ENCODE measurements around the gene COASY. TPM values are rescaled to one million over a fixed set of nuclear protein-coding genes. Genes with fewer than 3 reads are reported as not detected.

COASY gene
- total RNA-seq, 1 experiment from 2014 or later = 71.5 TPM

GRCh38 chr17:42513686-42514085, 48.3 kb upstream of the COASY start:
- Histone ChIP-seq H3K36me3 (ENCODE audit: insufficient read depth, low read length, poor library complexity, severe bottlenecking) (no peaks in the 10 kb centered on the region), H3K9me3 (ENCODE audit: low read depth, low read length, poor library complexity, severe bottlenecking) (no peaks in the 10 kb centered on the region), H3K4me3 (ENCODE audit: low read depth, low read length, poor library complexity, severe bottlenecking) (no peak overlapping the region), H3K4me1 (ENCODE audit: insufficient read depth, low read length, poor library complexity, severe bottlenecking) (peaks cover 12% of the 10 kb centered on the region), H3K27ac (ENCODE audit: low read depth, low read length, poor library complexity, severe bottlenecking) (no peak overlapping the region), H3K27me3 (replicated peaks; ENCODE audit: insufficient read depth, low read depth, low read length, poor library complexity) (no peaks in the 10 kb centered on the region)
- DNase-seq (ENCODE audit: low spot score) = no peak
- POLR2A ChIA-PET (ENCODE audit: low non-redundant PET) = no interaction called here
- TF ChIP-seq EZH2 (IDR thresholded peaks at IDR 0.05; ENCODE audit: borderline replicate concordance, low read depth, low read length, poor library complexity, severe bottlenecking) (no peak), CTCF (conservative IDR thresholded peaks at IDR 0.05; ENCODE audit: low read depth, low read length) (no peak)
- no TSS peak for BruUV-seq (replicated peaks)
- CTCF ChIA-PET = no interaction called here
- intact Hi-C loops (cut with micrococcal nuclease; ENCODE audit: unreplicated experiment) = no loop called here

GRCh38 chr17:42514279-42514678, 47.7 kb upstream of the COASY start:
- CTCF ChIA-PET = no interaction called here
- H3K27ac ChIP-seq (ENCODE audit: low read depth, low read length, poor library complexity, severe bottlenecking) = no peak overlapping the region
- POLR2A ChIA-PET (ENCODE audit: low non-redundant PET) = no interaction called here

GRCh38 chr17:42514867-42515266, 47.1 kb upstream of the COASY start:
- Histone ChIP-seq H3K27me3 (replicated peaks; ENCODE audit: insufficient read depth, low read depth, low read length, poor library complexity) (no peaks in the 10 kb centered on the region), H3K36me3 (ENCODE audit: insufficient read depth, low read length, poor library complexity, severe bottlenecking) (no peaks in the 10 kb centered on the region), H3K27ac (ENCODE audit: low read depth, low read length, poor library complexity, severe bottlenecking) (no peak overlapping the region), H3K4me1 (ENCODE audit: insufficient read depth, low read length, poor library complexity, severe bottlenecking) (peaks cover 24% of the 10 kb centered on the region), H3K9me3 (ENCODE audit: low read depth, low read length, poor library complexity, severe bottlenecking) (no peaks in the 10 kb centered on the region), H3K4me3 (ENCODE audit: low read depth, low read length, poor library complexity, severe bottlenecking) (no peak overlapping the region)
- ChIA-PET POLR2A (ENCODE audit: low non-redundant PET) (no interaction called here), CTCF (no interaction called here)
- BruUV-seq (replicated peaks) = no TSS peak
- intact Hi-C loops (cut with micrococcal nuclease; ENCODE audit: unreplicated experiment) = loop anchor here (5.0 kb wide), 1 partner anchor 108 kb away; no protein-coding TSS in a partner anchor
- TF ChIP-seq CTCF (conservative IDR thresholded peaks at IDR 0.05; ENCODE audit: low read depth, low read length) (no peak), EZH2 (IDR thresholded peaks at IDR 0.05; ENCODE audit: borderline replicate concordance, low read depth, low read length, poor library complexity, severe bottlenecking) (no peak)
- DNase-seq (ENCODE audit: low spot score) = no peak

More at GRCh38 chr17:42514279-42514678, 47.7 kb upstream of the COASY start:
- no peaks in the 10 kb centered on the region for H3K9me3 ChIP-seq (ENCODE audit: low read depth, low read length, poor library complexity, severe bottlenecking)
- H3K4me3 ChIP-seq (ENCODE audit: low read depth, low read length, poor library complexity, severe bottlenecking) = no peak overlapping the region
- intact Hi-C loops (cut with micrococcal nuclease; ENCODE audit: unreplicated experiment) = no loop called here
- peaks cover 18% of the 10 kb centered on the region for H3K4me1 ChIP-seq (ENCODE audit: insufficient read depth, low read length, poor library complexity, severe bottlenecking)
- TF ChIP-seq CTCF (conservative IDR thresholded peaks at IDR 0.05; ENCODE audit: low read depth, low read length) = no peak
- no peaks in the 10 kb centered on the region for H3K36me3 ChIP-seq (ENCODE audit: insufficient read depth, low read length, poor library complexity, severe bottlenecking)
- BruUV-seq (replicated peaks) = no TSS peak
- DNase-seq (ENCODE audit: low spot score) = no peak
- no peaks in the 10 kb centered on the region for H3K27me3 ChIP-seq (replicated peaks; ENCODE audit: insufficient read depth, low read depth, low read length, poor library complexity)
